ENCODE measurements around the gene CCDC85B. TPM values are rescaled to one million over a fixed set of nuclear protein-coding genes. Genes with fewer than 3 reads are reported as not detected.

CCDC85B gene
- polyA plus RNA-seq, 1 of the 3 experiments (the other 2 are of a cell fraction), result 52.8 TPM

- ChIA-PET CTCF (interaction anchor here (1.0 to 3.3 kb wide), 4 partner anchors 19 to 33 kb away, joined by 3 to 24 read pairs (median 8); partner anchors contain the start of genes CCDC85B and FIBP), POLR2A (interaction anchor here (0.6 to 1.5 kb wide), 4 partner anchors 17 to 33 kb away, joined by 3 to 4 read pairs (median 3); partner anchors contain the start of gene FOSL1)
- Histone ChIP-seq H3K4me3 (ENCODE audit: low read depth in 2 of 2, low read length in 1 of 2) (peak overlapping the region; percentile 86 to 90), H3K27me3 (ENCODE audit: insufficient read depth) (no peaks in the 10 kb centered on the region), H3K4me2 (peak overlapping the region; percentile 96), H3K79me2 (ENCODE audit: insufficient read depth) (peaks cover 80% of the 10 kb centered on the region), H3F3A (replicated peaks; ENCODE audit: insufficient read depth) (peaks cover 24% of the 10 kb centered on the region), H3K4me1 (ENCODE audit: control insufficient read depth in 1 of 2, insufficient read depth in 2 of 2, low read depth in 1 of 2, low read length in 1 of 2) (peaks cover 32 to 53% of the 10 kb centered on the region in 2 experiments; a peak in 3 of 4 replicates), H3K9me2 (no peaks in the 10 kb centered on the region), H3K27ac (ENCODE audit: low read depth in 2 of 2, low read length in 1 of 2) (peak overlapping the region in 1 of 2 experiments; percentile 97), H3K36me3 (replicated peaks in 1 of 2; ENCODE audit: control insufficient read depth in 1 of 2, insufficient read depth in 2 of 2, low read length in 1 of 2) (peaks cover 11 to 12% of the 10 kb centered on the region in 2 experiments), H3K9ac (peak overlapping the region; percentile 99), H4K20me1 (ENCODE audit: insufficient read depth) (0 out of 2 replicates have a peak, but pooled peaks cover 4% of the 10 kb centered on the region), H3K9me3 (no peaks in the 10 kb centered on the region), H2AFZ (ENCODE audit: low read depth) (no peak overlapping the region)
- TF ChIP-seq FOXJ3 (CRISPR knock-in tag; IDR thresholded peaks at IDR 0.05), result no peak
- no peak for DNase-seq
- 71% methylated on average over 4 of the region's 35 CpGs for WGBS (ENCODE audit: low lambda C conversion rate)
Observed at GRCh38 chr11:65917434-65918210, 27.1 kb downstream of the CCDC85B start.

- peaks cover 32 to 45% of the 10 kb centered on the region in 2 experiments; a peak in 3 of 4 replicates for H3K4me1 ChIP-seq (ENCODE audit: control insufficient read depth in 1 of 2, insufficient read depth in 2 of 2, low read depth in 1 of 2, low read length in 1 of 2)
- H3K36me3 ChIP-seq (replicated peaks in 1 of 2; ENCODE audit: control insufficient read depth in 1 of 2, insufficient read depth in 2 of 2, low read length in 1 of 2), result peaks cover 12 to 21% of the 10 kb centered on the region in 2 experiments
- H4K20me1 ChIP-seq (ENCODE audit: insufficient read depth), result 0 out of 2 replicates have a peak, but pooled peaks cover 4% of the 10 kb centered on the region
- H3K27me3 ChIP-seq (ENCODE audit: insufficient read depth), result no peaks in the 10 kb centered on the region
- ChIA-PET CTCF (interaction anchor here (1.0 to 3.3 kb wide), 6 partner anchors 17 to 58 kb away, joined by 3 to 24 read pairs (median 6); partner anchors contain the start of genes CCDC85B, FIBP and MUS81), POLR2A (interaction anchor here (0.6 to 1.5 kb wide), 4 partner anchors 18 to 34 kb away, joined by 3 to 4 read pairs (median 3); partner anchors contain the start of gene FOSL1)
- TF ChIP-seq RCOR1 (IDR thresholded peaks at IDR 0.05; ENCODE audit: low read length) (no peak), IRF3 (IDR thresholded peaks at IDR 0.05; ENCODE audit: low read depth, low read length) (no peak), MXI1 (IDR thresholded peaks at IDR 0.05; ENCODE audit: low read depth, low read length) (peak; percentile 43), GABPA (IDR thresholded peaks at IDR 0.05; ENCODE audit: low read depth) (no peak), YY1 (IDR thresholded peaks at IDR 0.05; ENCODE audit: low read depth) (peak; percentile 89), JUND (IDR thresholded peaks at IDR 0.05) (no peak), CTCF (IDR thresholded peaks at IDR 0.05) (no peak), USF1 (IDR thresholded peaks at IDR 0.05; ENCODE audit: borderline replicate concordance, low read depth) (no peak)
- peak within 1 kb of the TSS; percentile 99 for H3K4me2 ChIP-seq
- peaks cover 29% of the 10 kb centered on the region for H3F3A ChIP-seq (replicated peaks; ENCODE audit: insufficient read depth)
- WGBS (ENCODE audit: low lambda C conversion rate), result 7% methylated on average over 33 of the region's 77 CpGs
- H2AFZ ChIP-seq (ENCODE audit: low read depth), result peak within 1 kb of the TSS; percentile 51; the same call in 1 of the 2 replicates
- H3K9ac ChIP-seq, result peak within 1 kb of the TSS; percentile 99
- no peak for DNase-seq
- peak within 1 kb of the TSS; percentile 90 to 92 for H3K4me3 ChIP-seq (ENCODE audit: low read depth in 2 of 2, low read length in 1 of 2)
- H3K79me2 ChIP-seq (ENCODE audit: insufficient read depth), result peaks cover 73% of the 10 kb centered on the region
- peak within 1 kb of the TSS; percentile 87 to 97 for H3K27ac ChIP-seq (ENCODE audit: low read depth in 2 of 2, low read length in 1 of 2)
- H3K9me3 ChIP-seq, result no peaks in the 10 kb centered on the region
- no peaks in the 10 kb centered on the region for H3K9me2 ChIP-seq
Observed at GRCh38 chr11:65918211-65919140, 28.0 kb downstream of the CCDC85B start, which contains the start of gene C11orf68. Gene C11orf68, minus strand, starts transcription at chr11:65919062. Its CDS starts 31 bp downstream, at chr11:65919031.

Measured in SK-N-SH (cell line).